ENCODE results near the gene PSMD13.

PSMD13 gene

DNA sequence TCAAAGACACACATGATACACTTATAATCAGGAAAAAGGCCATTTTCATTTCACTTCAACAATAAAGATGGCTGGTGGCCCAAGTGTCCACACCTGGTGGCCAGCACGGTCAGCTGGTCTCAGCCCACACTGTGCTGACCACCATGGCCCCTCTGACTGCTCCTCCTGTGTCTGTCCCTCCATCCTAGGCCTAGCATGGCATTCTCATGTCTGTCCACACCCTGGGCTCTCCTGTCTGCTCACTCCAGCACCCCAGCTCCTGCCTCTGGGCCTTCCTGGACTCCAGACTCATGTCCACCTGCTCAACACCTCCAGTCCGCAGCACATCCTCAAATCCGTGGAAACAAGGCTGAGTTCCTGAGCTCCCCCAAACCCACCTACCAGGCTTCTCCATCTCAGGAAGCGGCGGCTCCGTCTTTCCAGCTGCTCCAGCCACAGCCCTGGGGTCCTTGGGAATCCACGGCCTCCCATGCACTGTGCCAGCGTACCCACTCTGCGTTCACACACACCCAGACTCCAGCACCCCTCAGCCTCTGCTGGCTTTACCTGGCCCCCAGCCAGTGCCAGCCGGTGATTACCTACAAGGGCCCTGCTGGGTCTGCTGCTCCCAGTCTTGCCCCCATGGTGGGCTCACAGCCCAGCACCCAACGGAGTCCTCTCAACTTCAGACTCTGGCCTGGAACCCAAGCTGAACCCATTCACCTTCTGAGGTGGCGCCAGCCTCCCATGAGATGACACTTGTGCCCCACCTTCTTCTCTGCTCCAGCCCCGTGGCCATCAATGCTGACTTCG, 14.6 kb upstream of the PSMD13 start:
- DNase-seq (ENCODE audit: low read depth): no peak
- TF ChIP-seq, protein P1, sequence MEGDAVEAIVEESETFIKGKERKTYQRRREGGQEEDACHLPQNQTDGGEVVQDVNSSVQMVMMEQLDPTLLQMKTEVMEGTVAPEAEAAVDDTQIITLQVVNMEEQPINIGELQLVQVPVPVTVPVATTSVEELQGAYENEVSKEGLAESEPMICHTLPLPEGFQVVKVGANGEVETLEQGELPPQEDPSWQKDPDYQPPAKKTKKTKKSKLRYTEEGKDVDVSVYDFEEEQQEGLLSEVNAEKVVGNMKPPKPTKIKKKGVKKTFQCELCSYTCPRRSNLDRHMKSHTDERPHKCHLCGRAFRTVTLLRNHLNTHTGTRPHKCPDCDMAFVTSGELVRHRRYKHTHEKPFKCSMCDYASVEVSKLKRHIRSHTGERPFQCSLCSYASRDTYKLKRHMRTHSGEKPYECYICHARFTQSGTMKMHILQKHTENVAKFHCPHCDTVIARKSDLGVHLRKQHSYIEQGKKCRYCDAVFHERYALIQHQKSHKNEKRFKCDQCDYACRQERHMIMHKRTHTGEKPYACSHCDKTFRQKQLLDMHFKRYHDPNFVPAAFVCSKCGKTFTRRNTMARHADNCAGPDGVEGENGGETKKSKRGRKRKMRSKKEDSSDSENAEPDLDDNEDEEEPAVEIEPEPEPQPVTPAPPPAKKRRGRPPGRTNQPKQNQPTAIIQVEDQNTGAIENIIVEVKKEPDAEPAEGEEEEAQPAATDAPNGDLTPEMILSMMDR (conservative IDR thresholded peaks at IDR 0.05; ENCODE audit: control insufficient read depth, insufficient read depth, low read depth, low read length): no peak
- H3K4me3 ChIP-seq (ENCODE audit: control insufficient read depth, low read depth, low read length): no peak overlapping the region

DNA sequence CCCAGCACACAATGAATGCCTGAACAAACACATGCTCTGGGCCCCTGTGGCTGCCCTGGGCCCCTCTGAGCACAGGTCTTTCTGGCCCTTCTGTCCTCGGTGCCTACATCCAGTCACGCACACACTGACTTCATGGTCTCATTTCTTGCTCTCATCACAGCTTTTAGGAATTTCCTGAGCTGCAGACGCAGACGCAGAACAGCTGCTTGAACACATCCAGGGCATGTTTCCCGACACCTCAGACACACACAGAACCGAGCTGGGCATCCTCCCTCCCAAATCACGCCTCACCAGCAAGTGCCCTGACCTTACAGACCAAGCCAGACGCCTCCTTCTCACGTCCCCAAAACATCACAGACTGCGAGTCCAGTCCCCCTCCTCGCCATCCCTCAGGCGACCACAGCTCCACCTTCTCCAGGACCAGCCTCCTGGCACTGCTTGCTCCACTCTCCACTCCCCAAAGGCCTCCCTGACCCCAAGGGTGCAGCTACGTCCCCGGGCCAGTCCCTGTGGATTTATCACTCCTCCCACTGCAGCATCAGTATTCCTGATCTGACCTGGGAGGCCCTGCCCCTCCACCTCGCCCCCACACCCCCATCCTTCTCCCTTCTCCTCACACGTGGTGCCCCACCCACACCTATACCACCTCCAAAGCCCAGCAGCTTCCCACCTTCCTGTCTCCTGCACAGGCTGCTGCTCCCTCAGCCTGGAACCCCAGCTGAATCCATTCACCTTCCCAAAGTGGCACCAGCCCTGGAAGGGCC, 13.6 kb upstream of the PSMD13 start:
- TF ChIP-seq, protein P1 (conservative IDR thresholded peaks at IDR 0.05; ENCODE audit: control insufficient read depth, insufficient read depth, low read depth, low read length): no peak
- no peak for DNase-seq (ENCODE audit: low read depth)
- H3K4me3 ChIP-seq (ENCODE audit: control insufficient read depth, low read depth, low read length): no peak overlapping the region

DNA sequence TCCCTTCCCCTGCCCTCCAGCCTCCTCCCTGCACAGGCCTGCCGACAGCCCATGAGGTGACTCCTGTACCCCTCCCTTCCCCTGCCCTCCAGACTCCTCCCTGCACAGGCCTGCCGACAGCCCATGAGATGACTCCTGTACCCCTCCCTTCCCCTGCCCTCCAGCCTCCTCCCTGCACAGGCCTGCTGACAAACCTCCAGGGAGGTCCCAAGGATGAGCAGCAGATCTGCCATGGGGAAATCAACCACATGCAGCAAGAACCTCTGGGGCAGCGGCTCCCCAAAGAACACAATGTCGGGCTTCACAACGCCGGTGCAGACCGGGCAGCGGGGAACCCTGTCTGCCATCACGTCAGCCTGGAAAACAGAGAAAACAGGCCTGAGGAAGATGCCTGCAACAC, 12.9 kb upstream of the PSMD13 start:
- no peak for DNase-seq (ENCODE audit: low read depth)
- H3K4me3 ChIP-seq (ENCODE audit: control insufficient read depth, low read depth, low read length): no peak overlapping the region
- TF ChIP-seq, protein P1 (conservative IDR thresholded peaks at IDR 0.05; ENCODE audit: control insufficient read depth, insufficient read depth, low read depth, low read length): no peak

DNA sequence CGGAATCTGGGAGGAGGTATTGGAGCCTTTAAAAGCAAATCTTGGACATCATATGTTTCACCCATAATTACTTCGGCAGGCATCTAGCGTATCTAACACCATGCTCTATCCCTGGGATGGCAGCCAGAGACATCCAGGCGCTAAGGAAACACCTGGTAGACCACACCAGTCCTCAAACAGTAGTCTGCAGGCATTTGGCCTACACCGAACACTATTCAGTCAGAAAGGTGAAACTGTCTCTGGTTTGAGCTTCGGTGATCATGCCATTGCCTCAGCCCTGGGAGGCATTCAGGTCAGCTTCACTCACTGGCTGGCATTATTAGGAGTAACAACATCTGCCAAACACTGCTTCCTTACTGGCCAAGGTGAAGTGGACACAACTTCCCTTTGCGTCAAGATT, 12.4 kb upstream of the PSMD13 start:
- TF ChIP-seq, protein P1 (conservative IDR thresholded peaks at IDR 0.05; ENCODE audit: control insufficient read depth, insufficient read depth, low read depth, low read length): no peak
- no peak for DNase-seq (ENCODE audit: low read depth)
- H3K4me3 ChIP-seq (ENCODE audit: control insufficient read depth, low read depth, low read length): no peak overlapping the region

DNA sequence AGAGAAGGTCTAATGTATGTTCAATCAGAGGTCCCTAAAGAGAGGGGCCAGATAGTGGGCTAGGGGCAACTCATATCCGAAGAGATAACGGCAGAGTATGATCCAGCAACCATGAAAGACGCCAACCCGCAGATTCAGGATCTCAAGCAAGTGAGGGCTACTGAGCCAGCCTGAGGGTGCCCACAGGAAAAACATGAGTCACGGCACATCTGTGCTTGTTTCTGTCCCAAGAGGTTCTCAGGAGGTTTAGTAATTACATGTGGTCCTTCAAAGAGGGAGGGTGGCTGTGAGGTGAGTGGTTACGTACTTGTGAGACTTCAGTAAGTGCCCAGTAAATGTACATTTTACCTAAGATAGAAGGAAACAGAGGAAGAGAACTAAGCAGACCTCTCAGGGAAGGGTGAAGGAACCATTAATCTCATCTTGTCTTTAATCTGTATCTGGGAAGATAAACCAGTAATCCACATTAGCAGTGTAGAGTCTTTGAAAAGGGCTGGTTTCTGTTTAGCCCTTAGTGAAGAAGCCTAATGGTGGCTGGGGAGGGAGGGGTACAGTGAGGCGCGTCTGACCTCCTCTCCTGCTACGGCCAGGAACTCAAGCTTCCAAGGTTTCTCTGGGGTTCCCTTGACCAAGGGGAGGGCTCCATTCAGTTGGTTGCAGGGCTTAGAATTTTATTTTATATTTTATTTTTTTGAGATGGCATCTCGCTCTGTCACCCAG, 10.9 kb upstream of the PSMD13 start:
- DNase-seq (ENCODE audit: low read depth): peak; percentile 73
- no peak overlapping the region for H3K4me3 ChIP-seq (ENCODE audit: control insufficient read depth, low read depth, low read length)
- TF ChIP-seq, protein P1 (conservative IDR thresholded peaks at IDR 0.05; ENCODE audit: control insufficient read depth, insufficient read depth, low read depth, low read length): no peak

DNA sequence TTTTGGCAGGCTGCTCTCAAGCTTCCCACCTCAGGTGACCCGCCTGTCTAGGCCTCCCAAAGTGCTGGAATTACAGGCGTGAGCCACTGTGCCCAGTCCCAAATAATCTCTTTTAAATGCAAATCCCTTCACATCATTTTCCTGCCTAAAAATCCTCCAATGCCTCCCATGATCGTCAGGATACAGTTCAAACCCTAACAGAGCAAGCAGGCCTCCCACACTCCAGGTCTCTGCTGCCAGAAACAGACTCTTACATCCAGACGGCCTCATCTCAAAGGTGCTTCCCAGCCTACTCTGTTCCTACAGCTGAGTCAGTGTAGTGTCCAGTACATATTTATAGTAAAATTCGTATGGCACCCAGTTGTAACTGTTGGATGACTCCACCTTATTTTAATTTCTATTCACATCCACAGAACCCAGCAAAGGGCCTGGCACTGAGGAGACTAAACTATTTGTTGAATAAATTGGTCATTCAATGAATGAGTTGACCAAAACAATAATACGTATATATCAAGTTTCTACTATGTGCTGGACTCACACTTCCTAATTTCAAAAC, 8.9 kb upstream of the PSMD13 start:
- H3K4me3 ChIP-seq (ENCODE audit: control insufficient read depth, low read depth, low read length): no peak overlapping the region
- TF ChIP-seq, protein P1 (conservative IDR thresholded peaks at IDR 0.05; ENCODE audit: control insufficient read depth, insufficient read depth, low read depth, low read length): no peak
- DNase-seq (ENCODE audit: low read depth): no peak

Data from fibroblast of mammary gland (primary cell).